Cardiac fibroblast (primary cell): ENCODE measurements around the gene PPP1R37.
A peak's percentile ranks its signal among the peaks of the same experiment; 100 is the strongest.

Source experiments
- DNase-seq, 2 donors: peaks; one replicate each; pipeline versions ENCODE4 v3.0.0 to v3.0.0-alpha.2; 2010; ENCODE audit warnings: low read depth in 2 of 2
- H3K4me3 ChIP-seq, 2 donors: replicated peaks in 1 of 2; 1 replicate in 1 of 2; 2 replicates in 1 of 2; pipeline ENCODE4 v1.5.1; 2011; ENCODE audit warnings: low read depth in 2 of 2, low read length in 2 of 2, mild to moderate bottlenecking in 2 of 2, moderate library complexity in 1 of 2
- TF ChIP-seq, protein P1 (sequence below): IDR thresholded peaks from one replicate; pipeline ENCODE4 v1.5.1; 2011; ENCODE audit warnings: low read depth, mild to moderate bottlenecking, low read length, inconsistent platforms

Gene PPP1R37

DNA sequence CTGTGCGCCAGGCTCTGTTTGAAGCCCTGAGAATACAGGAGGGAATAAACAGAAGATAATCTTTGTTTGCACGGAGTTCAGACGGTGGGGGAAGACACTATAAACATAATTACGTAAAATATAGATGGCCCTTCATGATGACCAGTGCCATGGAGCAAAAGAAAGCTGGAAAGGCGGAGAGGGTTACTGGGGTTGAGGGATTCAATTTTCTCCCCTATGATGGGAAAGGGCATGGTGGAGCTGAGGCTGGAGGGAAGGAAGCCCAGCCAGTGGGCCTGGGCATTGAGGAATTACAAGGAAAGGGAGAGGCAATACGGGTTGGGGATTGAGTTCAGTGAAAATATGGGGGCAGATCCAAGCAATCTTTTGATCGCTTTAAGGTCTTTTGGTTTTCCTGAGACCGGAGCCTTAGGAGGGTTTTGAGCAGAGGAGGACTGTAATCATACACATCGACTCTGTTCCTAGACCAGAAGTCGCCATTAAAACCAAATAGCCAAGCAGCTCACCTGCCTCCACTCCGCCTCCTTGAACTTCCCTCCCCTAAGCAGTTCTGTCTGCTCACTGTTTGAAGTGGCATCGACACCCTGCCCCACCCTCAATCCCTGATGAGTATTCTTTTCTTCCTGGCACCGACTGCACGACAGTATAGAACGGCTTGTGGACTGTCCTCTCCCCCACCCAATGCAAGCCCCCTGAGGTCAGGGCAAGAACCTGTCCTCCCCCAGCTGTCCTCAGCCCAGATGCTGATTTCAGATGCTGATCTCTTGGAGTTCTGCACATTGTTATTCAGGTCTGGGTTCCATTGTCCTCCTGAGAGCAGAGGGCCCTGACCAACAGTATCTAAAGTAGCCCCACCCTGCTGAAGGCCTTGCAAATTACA lies 15.9 kb upstream of the PPP1R37 start:
- H3K4me3 ChIP-seq: peak overlapping the region in 1 of 2 donors; percentile 27
- DNase-seq: no peak
- TF ChIP-seq, protein P1, sequence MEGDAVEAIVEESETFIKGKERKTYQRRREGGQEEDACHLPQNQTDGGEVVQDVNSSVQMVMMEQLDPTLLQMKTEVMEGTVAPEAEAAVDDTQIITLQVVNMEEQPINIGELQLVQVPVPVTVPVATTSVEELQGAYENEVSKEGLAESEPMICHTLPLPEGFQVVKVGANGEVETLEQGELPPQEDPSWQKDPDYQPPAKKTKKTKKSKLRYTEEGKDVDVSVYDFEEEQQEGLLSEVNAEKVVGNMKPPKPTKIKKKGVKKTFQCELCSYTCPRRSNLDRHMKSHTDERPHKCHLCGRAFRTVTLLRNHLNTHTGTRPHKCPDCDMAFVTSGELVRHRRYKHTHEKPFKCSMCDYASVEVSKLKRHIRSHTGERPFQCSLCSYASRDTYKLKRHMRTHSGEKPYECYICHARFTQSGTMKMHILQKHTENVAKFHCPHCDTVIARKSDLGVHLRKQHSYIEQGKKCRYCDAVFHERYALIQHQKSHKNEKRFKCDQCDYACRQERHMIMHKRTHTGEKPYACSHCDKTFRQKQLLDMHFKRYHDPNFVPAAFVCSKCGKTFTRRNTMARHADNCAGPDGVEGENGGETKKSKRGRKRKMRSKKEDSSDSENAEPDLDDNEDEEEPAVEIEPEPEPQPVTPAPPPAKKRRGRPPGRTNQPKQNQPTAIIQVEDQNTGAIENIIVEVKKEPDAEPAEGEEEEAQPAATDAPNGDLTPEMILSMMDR: no peak

DNA sequence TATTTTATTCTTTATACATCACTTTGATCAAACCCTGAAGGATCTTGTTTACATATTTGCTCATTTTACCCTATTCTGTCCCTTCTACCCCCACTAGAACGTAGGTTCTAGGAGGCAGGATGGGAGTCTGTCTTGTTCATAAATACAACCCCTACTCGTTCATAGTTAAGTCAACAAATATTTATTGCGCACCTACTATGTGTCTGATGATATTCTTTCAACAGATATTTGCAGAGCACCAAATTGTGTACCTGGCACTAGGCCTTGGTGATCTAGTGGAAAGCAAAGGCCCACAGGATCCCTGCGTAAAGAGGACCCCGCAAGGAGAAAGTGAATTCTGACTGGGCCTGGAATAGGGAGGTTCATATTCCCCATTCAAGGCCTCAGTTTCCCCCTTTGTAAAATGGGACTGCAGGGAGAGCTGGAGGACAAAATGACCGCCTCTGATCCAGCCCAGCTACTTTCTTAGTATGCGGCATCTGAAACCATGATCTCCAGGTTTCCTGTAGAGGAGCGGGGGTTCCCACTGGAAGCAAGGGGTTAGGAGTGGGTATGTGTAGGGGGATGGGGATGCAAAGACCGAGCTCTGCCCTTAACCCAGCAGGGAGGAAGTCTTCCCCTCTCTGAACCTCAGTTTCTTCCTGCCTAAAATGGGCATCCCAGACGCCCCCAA lies 14.5 kb upstream of the PPP1R37 start:
- no peak for DNase-seq
- peak overlapping the region; percentile 38 to 96 for H3K4me3 ChIP-seq
- TF ChIP-seq, protein P1: no peak

DNA sequence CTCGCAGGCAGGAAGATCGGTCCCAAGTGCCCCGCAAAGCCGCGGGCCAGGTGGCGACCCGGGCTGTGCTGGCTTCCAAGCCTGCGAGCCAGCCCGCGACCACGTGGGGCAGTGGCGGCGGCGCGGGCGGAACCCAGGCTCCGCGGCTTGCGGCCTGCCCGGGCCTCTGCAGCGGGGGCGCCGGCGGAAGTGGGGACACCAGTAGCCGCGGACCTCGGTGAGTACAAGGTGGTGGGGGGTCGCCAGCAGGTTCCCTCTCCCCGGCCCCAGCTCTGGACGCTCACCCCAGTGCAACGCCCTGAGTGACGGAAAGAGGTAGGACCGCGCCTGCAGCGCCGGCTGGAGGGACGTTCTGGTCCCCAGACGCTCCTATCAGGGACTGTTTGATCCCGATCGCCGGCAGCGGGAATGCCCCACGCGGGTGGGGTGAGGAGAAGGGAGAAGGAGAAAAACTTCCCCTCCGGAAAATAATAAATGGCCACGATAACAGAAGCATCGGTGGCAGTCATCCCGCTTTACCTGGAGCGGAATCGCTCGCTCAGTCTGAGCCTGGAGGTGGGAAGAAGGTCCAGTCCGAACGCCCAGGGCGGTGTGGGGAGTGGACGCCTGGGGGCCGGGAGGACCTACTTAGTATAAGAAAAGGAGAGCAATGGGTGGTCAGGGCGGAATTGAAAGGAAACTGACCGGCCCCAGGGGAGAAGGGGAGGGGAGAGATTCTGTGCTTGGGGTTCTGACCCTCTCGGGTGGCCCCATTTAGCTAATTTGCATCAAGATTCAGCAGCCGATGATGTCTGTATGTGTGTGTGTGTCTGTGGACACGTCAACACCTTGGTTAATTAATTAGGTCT lies 13.7 kb upstream of the PPP1R37 start, which contains the start of gene GEMIN7:
Gene GEMIN7, plus strand, starts transcription at position 198 of the 848 bp plus-strand sequence. CDS start 10,855 bp downstream, outside the sequence.
- peak; percentile 70 to 76 for DNase-seq
- peak within 1 kb of the TSS; percentile 94 to 96 for H3K4me3 ChIP-seq
- TF ChIP-seq, protein P1: no peak

DNA sequence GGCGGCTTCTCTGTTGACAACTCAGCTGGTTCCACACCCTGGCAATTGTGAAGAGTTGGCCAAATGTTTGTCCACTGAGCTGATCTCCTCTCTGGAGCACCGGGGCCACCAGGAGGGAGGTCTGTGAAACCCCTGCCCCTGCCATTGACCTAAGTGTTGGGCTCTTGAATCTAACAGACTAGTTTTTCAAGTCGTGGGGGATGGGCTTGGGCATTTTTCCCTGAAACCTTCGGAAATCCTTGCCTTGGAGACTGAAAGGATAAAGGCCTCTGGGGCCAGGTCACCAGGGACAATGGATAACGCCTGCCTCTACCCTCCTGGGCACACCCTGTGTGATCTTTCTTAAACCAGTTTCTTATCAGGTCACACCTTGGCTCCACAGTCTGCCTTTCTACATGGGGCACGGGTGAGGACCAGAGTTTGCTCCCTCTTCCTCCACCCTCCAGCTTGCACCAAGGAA lies 13.0 kb upstream of the PPP1R37 start:
- H3K4me3 ChIP-seq: peak overlapping the region; percentile 94 to 96
- TF ChIP-seq, protein P1: no peak
- no peak for DNase-seq

DNA sequence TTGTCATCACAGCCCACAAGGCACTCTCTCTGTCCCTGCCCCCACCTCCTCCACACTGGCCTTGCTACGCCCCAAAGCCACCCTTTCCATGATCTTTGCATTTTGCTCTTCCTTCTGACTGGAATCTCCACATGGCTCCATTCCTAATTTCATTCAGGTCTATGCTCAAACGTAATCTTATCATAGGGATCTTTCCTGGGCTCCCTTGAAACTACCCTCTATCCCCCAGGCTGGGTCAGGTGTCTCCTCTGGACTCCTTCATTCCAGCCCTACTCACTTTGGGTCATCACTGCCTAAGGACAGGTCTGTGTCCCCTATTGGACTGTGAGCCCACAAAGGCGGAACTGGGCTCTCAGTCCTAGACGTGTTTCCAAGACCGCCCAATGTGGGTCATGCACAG lies 10.8 kb upstream of the PPP1R37 start:
- DNase-seq: no peak
- TF ChIP-seq, protein P1: no peak
- H3K4me3 ChIP-seq: no peak overlapping the region

DNA sequence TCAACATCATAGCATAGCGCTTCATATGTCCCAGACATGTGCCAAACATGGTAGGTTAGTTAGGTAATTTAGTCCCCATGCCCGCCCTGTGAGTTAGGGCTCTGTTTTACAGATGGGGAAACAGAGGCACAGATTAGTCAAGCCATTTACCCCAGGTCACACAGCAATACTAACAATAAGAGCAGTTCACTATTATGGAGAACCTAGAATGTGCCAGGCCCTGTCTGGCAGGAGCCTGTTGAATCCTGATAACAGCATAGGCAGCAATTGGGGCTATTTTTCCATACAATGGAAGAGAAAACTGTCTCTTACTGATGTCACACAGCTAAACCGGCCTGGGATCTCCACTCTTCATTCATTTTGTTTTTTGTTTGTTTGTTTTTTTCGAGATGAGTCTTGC lies 6.5 kb upstream of the PPP1R37 start:
- TF ChIP-seq, protein P1: no peak
- DNase-seq: no peak
- H3K4me3 ChIP-seq: no peak overlapping the region
